Measurements from ENCODE around the gene ZSCAN1.

Gene ZSCAN1

GRCh38 chr19:58096884-58097283 is 63.1 kb downstream of the ZSCAN1 start:
- Mint-ChIP-seq H3K4me1 (ENCODE audit: low read depth in 2 of 2) (peaks cover 10 to 17% of the 10 kb centered on the region in 2 donors), H3K27me3 (no peaks in the 10 kb centered on the region), H3K4me3 (peak overlapping the region; percentile 84 to 89), H3K9me3 (peaks cover 8 to 16% of the 10 kb centered on the region in 2 donors), H3K27ac (peak overlapping the region; percentile 99 to 100), H3K36me3 (ENCODE audit: insufficient read depth) (peaks cover 44% of the 10 kb centered on the region)
- DNase-seq (no peak), ATAC-seq (replicated peaks) (no peak)

GRCh38 chr19:58097349-58097748 is 63.5 kb downstream of the ZSCAN1 start:
- DNase-seq (no peak), ATAC-seq (replicated peaks) (no peak)
- H3K27ac Mint-ChIP-seq, result peak overlapping the region; percentile 99 to 100
- H3K4me1 Mint-ChIP-seq (ENCODE audit: low read depth in 2 of 2), result peaks cover 10 to 17% of the 10 kb centered on the region in 2 donors
- peak overlapping the region; percentile 84 to 89 for H3K4me3 Mint-ChIP-seq
- H3K9me3 Mint-ChIP-seq, result peaks cover 8 to 16% of the 10 kb centered on the region in 2 donors
- peaks cover 41% of the 10 kb centered on the region for H3K36me3 Mint-ChIP-seq (ENCODE audit: insufficient read depth)
- no peaks in the 10 kb centered on the region for H3K27me3 Mint-ChIP-seq

GRCh38 chr19:58097781-58098681 is 64.2 kb downstream of the ZSCAN1 start, which contains the start of gene ZSCAN18:
ZSCAN18 (minus strand) TSS chr19:58098231; CDS start chr19:58090267, 7,964 bp downstream.
- Mint-ChIP-seq H3K4me3 (peak within 1 kb of the TSS; percentile 84 to 89), H3K27ac (peak within 1 kb of the TSS; percentile 99 to 100), H3K27me3 (no peaks in the 10 kb centered on the region), H3K4me1 (ENCODE audit: low read depth in 2 of 2) (peaks cover 10 to 17% of the 10 kb centered on the region in 2 donors), H3K36me3 (ENCODE audit: insufficient read depth) (peaks cover 38% of the 10 kb centered on the region), H3K9me3 (peaks cover 8 to 15% of the 10 kb centered on the region in 2 donors)
- peak; percentile 91 for ATAC-seq (replicated peaks)
- peak; percentile 94 to 97 (median 94) for DNase-seq

GRCh38 chr19:58098682-58098998 is 64.8 kb downstream of the ZSCAN1 start:
- Mint-ChIP-seq H3K36me3 (ENCODE audit: insufficient read depth) (peaks cover 33% of the 10 kb centered on the region), H3K9me3 (peaks cover 6 to 9% of the 10 kb centered on the region in 2 donors), H3K27ac (peak overlapping the region; percentile 99 to 100), H3K4me3 (peak overlapping the region; percentile 84 to 89), H3K4me1 (ENCODE audit: low read depth in 2 of 2) (peaks cover 10 to 17% of the 10 kb centered on the region in 2 donors), H3K27me3 (no peaks in the 10 kb centered on the region)
- ATAC-seq (replicated peaks) (no peak), DNase-seq (no peak)
